Measurements from ENCODE around the gene SH3BP2.

The SH3BP2 gene

DNA sequence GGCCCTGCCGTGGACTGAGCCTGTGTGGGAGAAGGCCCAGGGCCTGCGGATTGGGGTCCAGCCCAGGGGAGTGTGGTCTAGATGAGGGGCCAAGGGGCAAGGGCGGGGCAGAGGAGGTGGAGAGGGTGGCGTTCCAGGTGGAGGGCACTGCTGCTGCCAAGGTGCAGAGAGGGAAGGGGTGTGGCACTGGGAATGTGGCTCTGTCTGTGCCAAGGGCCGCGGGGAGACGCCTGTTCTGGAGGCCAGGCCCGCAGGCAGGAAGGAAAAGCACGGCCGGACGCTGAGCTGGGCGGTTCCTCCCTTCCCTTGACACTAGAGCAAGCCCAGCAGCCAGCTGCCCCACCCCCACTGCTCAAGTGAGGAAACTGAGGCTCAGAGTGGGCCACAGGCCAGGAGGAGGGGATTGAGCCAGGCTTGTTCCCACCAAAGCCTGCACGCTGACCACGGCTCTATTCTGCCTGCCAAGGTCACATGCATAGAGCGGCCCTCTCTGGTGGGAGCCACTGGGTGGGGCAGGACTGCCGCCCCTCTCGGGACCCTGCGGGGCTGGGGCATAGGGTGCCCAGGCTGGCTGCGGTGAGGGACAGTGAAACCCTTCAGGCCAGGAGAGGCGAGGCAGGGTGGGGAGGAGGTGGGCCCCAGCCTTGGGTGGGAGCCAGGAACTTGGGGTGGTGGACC lies 13.0 kb downstream of the SH3BP2 start:
- DNase-seq: no peak

DNA sequence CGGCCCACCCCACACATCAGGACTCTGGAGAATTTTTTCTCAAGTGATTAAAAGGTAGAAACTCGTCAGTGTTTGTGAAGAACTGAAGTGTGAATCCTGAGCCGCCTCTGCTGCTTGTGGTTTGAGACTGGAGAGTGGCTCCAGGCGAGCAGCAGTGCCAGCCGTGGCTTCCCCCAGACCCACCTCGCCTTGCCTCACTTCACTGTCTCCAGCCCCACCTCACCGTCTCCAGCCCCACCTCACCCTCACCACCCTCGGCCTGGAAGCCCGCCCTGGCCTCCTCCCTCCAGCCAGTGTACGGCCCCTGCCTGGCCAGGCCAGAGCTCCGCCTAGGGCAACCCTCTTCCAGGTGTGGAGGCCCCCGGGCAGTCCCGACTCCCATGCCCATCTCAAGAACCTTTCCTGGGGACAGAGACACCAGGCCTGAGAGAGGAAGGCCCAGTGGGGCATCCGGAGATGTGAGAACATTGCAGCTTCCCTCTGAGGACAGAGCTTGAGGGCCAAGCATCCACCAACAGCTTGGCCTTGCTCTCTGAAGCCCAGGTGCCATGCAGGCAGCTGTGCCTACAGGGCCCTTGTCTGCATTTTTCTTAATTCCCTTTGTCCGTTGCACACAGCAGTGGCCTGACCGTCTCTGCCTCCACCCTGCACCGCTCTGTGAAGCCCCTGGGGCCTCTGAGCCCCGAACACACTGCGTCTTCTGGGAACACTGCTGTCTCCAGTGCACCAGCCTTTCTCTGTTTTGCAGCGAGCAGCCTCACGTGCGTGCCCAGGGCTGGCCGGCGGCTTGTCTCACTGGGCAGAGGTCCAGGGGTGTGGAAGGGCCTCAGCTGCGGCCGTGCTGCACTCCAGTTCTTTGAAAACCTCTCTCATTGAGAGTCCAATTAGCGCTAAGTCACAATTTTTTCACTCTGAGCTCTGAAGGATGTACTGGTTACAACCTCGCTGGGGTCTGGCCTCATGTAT lies 13.8 kb downstream of the SH3BP2 start:
- DNase-seq: no peak

DNA sequence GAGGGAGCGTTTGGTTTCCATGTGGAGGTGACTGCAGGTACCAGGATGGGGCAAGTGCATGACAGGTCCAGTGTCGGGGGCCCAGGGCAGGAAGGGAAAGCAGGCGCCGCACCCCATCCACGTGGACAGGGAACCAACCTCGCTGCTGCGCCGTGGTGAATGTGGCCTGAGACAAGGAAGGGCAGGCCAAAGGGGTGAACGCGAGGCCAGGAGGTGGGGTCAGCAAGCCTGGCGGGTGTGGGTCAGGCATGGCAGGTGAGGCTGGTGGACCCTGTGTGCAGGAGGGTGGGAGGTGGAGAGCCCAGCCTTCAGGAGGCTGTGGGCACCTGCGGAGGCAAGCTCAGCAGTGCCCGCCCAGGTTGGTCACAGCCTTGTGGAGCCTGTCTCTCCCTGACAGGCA lies 14.7 kb downstream of the SH3BP2 start:
- DNase-seq: no peak

DNA sequence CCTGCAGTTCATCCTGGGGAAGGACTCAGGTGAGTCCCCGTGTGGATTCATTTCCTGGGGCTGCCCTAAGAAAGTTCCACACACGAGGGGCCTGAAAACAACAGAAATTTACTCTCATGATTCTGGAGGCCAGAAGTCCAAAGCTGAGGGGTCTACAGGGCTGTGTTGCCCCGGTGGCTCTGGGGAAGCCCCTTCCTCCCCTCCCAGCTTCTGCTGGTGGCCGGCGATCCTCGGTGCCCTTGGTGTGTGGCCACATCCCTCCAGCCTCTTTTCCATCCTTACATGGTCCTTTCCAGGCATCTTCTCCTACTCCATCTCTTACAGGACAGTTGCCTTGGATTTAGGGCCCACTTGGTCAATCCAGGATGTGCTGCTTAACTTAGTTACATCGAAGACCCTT lies 15.1 kb downstream of the SH3BP2 start:
- no peak for DNase-seq

DNA sequence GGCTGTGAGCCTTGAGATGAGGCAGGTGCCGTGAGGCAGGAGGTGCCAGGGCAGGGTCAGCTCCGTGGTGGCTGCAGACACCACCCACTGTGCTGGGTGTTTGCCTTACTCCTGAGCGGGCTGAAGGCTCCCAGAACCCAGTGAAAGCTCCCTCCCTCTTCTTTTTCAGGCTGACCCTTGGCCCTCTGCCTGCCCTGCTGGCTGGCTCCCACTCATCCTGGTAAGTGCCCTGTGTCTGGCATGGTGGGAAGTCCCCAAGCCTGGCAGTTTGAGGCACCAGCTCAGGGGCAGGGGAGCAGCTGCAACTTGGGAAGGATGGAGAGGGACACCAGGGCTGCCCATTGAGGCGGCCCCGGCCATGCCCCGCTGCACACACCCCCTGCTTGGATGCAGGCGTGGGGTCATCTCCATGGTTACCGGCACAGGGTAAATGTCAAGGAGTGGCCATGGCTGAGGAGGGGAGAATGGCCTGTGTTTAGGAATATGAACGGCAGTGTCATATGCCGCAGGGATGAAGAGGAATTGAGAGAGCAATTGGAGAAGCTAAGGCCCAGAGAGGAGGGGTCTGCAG lies 16.8 kb downstream of the SH3BP2 start:
- no peak for DNase-seq

DNA sequence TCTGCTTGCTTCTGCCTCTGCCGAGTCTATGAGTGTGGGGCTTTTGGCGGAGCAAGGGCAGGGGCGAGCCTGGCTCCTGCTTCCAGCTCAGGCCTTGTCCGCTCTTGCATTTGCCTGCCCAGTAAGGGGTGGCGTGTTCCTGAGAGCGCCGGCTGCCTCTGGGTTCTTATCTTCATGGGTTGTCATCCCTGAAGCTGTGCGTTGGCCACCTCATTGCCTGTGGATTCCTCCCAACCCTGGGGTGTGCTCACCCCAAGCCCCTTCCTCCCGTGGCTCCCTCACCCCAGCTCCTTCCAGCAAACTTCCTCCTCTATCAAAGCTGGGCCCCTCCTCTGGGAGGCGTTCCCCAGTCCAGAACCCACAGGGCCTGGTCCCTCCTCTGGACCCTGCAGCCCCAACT lies 17.5 kb downstream of the SH3BP2 start:
- no peak for DNase-seq

DNA sequence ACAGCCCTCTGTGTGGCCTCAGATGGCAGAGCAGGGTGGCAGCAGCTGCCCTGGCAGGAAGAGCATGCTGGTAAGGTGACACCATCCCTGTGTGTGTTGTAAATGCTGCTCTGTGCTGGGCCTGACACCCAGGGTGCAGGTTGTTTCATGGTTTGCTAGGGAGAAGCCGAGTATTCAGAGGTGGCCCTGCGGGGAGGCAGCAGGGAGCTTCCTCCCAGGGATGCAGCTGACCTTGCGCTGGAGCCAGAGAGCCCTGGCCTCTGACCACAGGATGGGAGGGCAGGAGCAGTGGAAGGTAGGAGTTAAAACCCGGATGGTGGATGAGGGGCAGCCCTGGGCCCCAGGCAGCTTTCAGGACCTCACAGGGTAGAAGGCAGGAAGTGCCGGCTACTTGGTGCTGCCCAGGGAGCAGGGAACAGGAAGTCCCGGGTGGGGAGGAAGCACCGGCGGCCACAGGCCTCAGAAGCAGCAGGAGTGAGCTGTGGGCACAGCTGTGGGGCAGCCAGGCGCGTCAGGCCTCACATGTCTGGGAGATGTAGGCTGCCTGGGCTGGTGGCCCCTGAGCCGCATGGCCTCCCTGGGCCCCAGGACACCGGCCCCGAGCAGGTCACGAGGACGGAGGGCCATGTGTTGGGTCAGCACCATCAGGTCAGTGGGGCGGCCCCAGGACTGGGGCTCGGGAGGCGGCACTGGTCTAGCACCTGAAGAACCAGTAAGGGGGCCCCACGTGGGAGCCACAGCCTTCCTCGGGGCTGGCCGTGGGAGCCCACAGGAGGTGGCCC lies 19.1 kb downstream of the SH3BP2 start:
- DNase-seq: no peak

DNA sequence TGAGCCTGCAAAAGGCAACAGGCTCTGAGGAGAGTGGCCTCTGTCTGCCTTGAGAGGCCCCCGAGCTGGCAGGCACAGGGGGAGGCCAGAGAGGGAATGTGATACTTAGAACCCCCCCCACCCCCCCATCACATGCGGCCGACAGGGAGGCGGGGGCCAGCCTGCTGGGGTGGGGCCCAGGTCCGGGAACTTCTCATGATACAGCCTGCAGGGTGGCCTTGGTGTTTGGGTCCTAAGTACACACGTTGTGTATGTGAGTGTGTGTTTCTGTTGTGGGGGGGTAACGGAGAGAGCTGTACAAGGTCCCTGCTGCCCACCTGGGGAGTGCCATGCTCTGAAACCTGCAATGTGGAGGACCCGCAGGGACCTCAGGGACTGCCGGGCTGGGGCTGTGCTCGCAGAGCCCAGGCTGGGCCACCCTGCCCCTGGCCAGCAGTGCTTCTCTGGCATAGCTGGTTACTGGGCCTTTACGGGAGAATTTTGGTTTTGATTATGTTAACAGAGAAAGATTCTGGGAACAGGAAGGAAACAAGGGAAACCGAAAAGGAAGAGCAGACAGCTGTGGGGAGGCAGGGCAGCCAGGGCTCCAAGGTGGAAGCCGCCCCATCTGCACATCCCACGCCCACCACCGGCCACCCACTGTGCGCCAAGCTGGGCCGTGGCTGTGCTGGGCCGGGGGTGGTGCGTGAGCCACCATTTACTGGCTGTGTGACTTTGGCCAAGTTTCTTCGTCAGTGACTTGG lies 19.9 kb downstream of the SH3BP2 start:
- no peak for DNase-seq

DNA sequence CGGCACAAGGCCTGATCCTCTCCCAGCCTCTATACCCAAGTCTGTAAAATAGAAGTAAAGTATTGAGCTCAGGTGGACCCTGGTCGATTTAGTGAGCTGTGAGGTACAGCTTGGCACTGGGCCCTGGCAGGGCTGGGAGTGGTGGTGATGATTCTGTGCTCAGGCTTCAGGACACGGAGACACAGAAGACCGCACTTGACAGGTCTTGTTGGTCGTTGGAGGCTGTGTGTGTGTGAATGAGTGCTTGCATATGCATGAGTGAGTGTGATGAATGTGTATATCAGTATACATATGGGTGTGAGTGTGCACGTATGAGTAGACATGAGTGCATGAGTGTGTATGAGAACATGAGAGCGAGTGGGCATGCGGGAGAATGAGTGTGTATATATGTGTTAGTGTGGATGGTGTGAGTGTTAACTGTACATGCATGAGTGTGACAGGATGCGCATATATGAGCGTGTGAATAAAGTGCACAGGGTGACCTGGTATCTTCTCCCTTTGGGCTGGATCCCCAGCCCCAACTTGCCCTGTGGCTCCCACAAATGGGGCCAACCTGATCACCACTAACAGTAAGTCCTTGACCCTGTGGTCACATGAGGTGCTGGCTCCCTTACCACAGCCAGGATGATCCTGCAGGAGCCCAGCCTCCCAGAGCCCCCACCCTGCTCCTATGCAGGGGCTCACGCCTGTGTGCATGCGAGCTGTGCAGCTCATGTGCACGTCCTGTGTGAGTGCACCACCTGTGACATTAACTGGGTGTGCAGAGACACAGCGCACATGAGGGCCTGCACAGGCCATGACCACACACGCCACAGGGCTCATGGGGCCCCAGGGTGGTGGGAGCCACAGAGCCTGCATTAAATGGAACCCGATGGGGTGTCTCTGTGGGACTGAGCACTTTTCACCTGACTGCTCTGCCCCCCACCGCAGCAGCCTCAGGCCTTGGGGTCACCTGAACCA lies 20.8 kb downstream of the SH3BP2 start:
- DNase-seq: no peak

DNA sequence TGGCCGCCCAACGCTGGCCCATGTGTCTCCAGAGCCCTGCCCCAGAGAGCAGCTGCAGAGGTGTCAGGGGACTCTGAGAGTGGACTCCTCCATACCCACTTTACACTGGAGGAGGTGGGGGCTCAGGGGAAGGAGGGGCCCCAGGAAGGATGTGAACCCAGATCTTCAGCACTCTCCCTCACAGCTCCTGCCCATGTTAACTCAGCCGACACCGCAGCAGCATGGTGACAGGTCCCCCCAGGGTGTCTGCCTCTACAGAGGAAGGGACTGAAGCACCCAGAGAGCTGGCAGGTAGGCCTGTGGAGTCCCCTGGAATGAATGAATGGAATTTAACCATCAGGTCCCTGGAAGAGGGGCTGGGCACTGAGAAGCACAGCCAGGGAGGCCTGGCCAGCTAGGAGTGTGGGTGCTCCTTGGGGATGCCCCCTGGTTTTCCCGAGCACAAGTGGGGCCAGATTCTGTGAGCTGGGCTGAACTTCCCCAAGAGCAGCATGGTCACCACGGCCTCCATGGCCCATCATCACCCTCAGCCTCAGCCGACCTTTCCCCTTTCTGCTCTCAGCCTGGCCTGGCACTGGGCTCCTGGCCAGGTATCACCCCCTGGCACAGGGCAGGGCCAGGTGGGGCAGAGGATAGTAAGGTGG lies 21.9 kb downstream of the SH3BP2 start:
- no peak for DNase-seq

DNA sequence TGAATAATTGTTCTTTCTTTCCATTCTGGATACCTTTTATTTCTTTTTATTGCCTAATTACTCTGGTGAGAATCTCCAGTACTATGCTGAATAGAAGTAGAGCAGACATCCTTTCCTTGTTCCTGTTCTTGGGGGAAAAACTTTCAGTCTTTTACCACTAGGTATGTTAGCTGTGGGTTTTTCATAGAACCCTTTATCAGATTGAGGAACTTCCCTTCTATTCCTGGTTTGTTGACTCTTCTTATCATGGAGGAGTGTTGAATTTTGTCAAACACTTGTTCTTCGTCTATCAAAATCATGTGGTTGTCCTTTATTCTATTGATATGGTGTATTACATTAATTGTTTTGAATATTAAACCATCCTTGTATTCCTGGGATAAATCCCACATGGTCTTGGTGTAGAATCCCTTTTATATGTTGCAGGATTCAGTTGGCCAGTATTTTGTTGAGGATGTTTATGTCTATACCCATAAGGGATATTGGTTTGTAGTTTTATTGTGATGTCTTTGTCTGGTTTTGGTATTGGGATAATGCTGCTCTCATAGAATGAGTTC lies 23.6 kb downstream of the SH3BP2 start:
- DNase-seq: no peak

DNA sequence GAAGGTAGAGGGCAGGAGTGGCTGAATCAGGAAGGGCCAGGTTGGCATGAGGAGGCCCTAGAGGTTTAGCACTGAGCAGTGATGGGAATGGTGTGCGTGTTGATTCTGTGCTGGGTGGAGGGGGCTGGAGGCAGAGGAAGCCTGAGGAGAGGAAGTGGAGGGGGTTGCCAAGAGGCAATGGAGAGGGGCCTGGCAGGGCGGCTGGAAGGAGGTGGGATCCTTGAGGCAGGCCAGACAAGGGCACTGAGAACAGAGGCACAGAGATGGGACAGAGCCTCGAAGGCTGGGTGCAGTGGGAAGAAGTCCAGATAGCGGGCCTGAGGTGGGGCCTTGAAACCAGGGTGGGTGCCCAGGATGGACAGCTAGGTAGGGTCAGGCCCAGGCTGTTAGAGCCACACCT lies 24.3 kb downstream of the SH3BP2 start:
- DNase-seq: no peak

DNA sequence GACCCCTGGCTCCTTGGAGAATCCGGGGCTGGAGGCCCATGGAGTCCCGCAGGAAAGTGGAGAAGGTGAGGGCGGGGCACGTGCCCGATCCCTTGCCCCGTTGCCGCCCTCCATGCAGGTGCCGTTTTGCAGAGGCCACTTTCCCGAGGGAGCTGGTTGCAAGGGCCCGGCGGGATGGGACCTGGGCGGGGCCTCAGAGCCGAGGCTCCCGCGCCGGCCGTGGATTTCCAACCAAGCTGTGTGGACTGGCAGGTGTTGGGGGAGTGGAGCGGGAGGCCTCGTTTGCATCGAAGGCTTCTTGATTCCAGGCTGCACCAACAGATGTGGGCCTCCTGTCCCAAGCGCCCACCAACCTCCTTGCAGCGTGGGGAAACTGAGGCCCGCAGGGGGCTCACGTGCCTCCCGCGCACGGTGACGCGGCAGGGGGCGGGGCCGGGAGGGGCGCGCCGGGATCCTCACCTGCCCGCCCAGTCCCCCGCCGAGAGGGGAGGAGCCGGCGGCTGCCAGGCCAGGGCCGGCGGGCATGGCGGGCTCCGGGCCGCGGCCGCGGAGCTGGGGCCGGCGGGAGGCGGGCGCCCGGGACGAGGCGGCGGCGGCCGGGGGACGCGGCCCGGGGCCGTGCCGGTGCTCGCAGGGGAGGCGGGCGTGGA lies 24.9 kb downstream of the SH3BP2 start:
- peak in 1 of 2 experiments; percentile 43 for DNase-seq

DNA sequence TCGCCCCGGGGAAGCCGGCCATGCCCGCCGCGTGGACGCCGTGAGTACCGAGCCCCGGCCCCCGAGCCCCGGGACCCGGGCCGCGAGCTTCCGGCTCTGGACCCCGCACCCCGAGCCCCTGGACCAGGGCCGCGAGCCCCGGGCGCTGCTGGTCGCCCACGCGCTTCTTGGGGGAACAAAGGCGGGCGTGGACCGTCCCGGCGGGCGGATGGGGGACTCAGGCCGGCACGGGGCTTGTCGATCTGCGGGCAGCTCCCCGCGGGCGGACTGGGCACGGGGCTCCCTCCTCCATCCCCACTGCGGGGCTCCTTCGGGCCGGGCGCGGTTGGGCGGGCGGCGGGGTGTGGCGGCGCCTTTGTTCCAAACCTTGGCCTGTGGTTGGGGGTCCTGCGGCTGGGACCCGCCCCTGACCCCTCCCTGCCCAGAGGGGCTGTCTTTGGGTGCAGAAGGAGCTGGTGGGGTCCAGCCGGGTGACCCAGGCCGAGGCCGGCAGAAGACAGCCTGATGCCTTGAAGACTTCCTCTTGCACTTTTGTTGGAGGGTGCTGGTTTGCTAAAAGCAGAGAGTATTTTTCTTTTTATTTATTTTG lies 25.6 kb downstream of the SH3BP2 start:
- DNase-seq: no peak

DNA sequence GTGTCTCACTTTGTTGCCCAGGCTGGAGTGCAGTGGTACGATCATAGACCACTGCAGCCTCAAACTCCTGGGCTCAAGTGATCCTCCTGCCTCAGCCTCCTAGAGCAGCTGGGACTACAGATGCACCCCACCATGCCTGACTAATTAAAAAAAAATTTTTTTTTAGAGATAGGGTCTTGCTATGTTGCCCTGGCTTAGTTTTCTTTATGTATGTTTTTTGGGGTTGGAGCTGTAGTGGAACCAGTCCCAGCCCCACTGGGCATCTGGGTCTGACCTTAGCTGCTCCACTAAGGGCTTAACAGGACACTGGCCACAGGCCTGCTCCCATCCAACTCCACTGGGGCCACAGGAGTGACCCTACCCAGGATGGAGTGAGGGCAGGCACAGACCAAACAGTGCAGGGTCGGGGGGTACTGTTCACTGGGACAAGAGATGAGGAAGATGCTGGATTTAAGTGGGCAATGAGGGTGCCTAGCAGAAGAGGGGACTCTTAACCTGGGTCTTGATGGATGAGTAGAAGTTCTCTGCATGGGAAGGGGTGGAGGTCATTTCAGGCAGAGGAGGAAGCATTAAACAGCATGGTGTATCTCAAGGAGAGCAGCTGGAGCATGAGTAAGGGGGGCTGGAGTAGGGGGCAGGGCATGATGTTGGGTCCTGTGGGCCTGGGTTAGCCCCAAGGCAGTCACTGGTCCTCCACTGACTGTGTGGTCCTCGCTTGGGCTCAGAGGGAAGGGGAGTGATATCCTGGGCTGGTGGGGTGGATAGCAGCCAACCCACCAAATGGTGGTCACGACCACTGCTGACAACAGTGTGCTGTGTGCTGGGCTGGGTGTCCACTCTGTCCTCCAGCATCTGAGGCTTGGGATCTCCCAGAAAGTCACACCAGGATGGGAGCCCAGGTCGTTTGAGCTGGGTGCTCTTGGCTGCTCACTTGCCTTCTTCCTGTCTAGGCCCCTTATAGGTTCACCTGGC lies 26.6 kb downstream of the SH3BP2 start:
- DNase-seq: no peak

DNA sequence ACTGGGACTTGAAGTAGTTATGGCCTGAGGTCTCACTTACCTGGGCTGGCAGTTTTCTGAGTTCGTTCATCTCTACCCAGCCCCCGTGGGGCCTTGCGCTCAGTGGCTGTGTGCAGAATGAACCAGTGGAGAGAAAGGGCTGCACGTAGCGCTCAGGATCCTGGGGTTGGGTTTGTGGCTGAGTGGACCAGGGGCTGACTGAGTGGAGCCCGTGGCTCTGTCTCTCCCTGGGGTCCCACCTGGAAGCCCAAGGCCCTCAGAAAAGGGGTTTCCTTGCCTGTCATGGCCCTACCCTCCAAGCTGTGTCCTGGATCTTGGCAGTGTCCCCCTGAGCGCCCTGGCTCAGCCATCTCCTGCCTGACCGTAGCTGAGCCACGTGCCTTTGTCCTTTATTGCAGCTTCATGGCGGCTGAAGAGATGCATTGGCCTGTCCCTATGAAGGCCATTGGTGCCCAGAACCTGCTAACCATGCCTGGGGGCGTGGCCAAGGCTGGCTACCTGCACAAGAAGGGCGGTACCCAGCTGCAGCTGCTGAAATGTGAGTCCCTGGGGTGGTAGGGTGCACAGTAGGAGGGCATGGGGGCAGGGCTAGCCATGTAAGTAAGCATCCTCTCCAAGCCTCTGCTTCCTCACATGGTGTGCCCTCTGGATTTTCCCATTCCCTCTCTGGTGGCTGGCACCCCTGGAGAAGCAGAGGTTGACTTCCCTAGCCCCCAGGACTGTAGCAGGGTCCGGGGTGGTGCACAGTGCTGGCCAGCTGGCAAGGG lies 27.5 kb downstream of the SH3BP2 start:
- DNase-seq: no peak
